ENCODE results near the gene GPR155.
"Not testable (repeated sequence)": the region's sequence is repeated elsewhere in the genome, so short reads cannot be mapped to it uniquely, and the experiment has no call there.

Gene GPR155

GRCh38 chr2:174431902-174432301 lies 54.9 kb downstream of the GPR155 start:
- DNase-seq: no peak

DNA sequence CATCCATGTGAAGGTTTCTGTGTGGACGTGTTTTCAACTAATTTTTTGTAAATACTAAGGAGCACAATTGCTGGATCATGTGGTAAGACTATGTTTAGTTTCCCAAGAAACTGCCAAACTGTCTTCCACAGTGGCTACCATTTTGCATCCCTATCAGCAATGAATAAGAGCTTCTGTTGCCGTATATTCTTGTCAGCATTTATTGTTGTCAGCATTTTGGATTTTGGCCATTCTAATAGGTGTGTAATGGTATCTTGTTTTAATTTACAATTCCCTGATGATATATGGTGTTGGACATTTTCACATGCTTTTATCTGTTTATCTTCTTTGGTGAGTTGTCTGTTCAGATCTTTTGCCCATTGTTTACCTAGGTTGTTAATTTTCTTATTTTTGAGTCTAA lies 56.8 kb downstream of the GPR155 start:
- DNase-seq: no peak

GRCh38 chr2:174428214-174428613 lies 58.6 kb downstream of the GPR155 start:
- DNase-seq: no peak

DNA sequence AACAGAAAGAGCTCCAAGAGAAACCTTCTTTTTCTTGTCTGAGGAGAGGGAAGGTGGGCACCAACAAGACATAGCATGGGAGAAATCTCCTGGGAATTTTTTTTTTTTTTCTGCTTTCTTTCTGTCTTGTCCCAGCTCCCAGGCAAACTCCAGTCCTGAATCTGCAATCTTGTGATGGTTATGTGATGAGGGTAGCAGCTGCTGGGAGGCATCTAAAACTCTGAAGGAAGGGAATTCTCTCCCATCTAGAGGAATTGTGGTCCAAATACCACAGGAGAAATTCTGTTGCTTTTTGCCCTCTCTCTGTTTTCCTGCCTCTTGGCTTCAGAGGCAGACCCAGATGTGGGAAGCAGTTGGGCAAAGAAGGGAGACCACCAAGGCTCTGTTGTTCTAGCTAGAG lies 74.6 kb downstream of the GPR155 start:
- no peak for DNase-seq

DNA sequence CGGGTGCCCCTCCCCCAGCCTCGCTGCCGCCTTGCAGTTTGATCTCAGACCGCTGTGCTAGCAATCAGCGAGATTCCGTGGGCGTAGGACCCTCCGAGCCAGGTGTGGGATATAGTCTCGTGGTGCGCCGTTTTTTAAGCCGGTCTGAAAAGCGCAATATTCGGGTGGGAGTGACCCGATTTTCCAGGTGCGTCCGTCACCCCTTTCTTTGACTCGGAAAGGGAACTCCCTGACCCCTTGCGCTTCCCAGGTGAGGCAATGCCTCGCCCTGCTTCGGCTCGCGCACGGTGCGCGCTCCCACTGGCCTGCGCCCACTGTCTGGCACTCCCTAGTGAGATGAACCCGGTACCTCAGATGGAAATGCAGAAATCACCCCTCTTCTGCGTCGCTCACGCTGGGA lies 76.8 kb downstream of the GPR155 start:
- DNase-seq: not testable (repeated sequence)

DNA sequence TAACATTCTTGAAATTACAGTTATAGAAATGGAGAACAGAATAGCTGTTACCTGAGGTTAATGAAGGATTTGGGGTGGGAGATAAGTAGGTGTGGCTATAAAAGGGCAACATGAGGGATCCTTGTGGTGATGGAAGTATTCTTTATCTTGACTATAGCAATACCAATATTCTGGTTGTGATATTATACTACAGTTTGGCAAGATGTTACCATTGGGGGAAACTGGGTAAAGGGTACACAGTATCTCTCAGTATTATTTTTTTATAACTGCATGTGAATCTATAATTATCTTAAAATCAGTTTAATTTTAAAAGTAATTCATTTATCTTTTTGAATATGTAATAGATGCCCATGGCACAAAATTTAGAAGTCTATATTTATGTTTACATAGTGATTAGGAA lies 83.2 kb downstream of the GPR155 start:
- DNase-seq: no peak

GRCh38 chr2:174400853-174401252 lies 86.0 kb downstream of the GPR155 start:
- no peak for DNase-seq

- DNase-seq: no peak
Measured at GRCh38 chr2:174399171-174399570, 87.7 kb downstream of the GPR155 start.

GRCh38 chr2:174397773-174398172 lies 89.1 kb downstream of the GPR155 start:
- no peak for DNase-seq

- DNase-seq: no peak
Measured at GRCh38 chr2:174395969-174396630, 90.7 kb downstream of the GPR155 start.

- peak; percentile 86 for DNase-seq
Measured at GRCh38 chr2:174395284-174395968, 91.4 kb downstream of the GPR155 start, which contains the start of gene SCRN3. TSS of gene SCRN3 (plus strand) at chr2:174395730. CDS start at chr2:174398284, 2,554 bp downstream.

DNA sequence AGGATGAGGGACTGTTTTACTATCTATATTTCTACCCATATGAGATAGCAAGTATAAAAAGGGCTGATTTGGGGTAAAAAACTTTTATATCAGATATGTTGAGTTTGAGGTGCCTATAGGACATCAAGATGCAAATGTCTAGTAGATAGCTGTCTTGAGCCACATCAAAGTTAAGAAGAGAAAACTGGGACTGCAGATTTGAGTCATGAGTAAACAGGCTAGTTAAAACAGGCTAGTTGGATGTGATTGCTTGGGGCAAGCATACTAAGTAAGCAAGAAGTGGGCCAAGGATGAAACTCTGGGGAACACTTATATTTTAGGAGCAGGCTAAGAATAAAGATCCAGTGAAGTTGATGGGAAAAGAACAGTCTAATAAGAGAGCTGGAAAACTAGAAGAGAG lies 94.1 kb downstream of the GPR155 start:
- DNase-seq: no peak

DNA sequence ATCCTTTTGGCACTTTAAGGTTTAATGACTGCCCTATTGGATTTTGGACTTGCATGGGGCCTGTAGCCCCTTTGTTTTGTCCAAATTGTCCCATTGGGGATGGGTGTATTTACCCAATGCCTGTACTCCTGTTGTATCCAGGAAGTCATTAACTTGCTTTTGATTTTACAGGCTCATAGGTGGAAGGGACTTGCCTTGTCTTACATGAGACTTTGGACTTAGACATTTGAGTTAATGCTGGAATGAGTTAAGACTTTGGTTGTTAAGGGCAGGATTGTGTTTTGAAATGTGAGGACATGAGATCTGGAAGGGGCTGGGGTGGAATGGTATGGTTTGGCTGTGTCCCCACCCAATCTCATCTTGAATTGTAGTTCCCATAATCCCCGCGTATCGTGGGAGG lies 96.5 kb downstream of the GPR155 start:
- not testable (repeated sequence) for DNase-seq

GRCh38 chr2:174389542-174389941 lies 97.3 kb downstream of the GPR155 start:
- no peak for DNase-seq

- not testable (repeated sequence) for DNase-seq
Measured at GRCh38 chr2:174388706-174389105, 98.1 kb downstream of the GPR155 start.

DNA sequence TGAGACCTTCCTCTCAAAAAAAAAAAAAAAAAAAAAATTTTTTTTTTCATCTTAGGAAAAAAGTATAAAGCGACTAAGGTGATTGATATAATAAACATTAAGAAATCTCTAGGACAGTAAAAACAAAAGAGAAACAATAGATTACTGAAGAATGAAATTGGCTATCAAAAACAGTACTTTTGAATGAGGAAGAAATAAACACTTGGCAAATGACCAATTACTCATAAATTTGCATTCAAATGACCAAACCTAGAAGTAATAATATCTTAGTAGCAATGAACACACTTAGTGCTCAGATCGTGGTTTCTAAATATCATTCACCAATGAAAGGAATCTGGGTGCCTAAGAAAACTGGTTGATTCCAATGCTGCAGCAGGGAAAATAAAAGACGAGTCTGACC lies 101.6 kb downstream of the GPR155 start:
- no peak for DNase-seq

GRCh38 chr2:174383796-174384195 lies 103.0 kb downstream of the GPR155 start:
- DNase-seq: no peak
